GM23248 (cell line): ENCODE measurements around the gene NRCAM.

Experiments
- EZH2 ChIP-seq: fragments of 200-600 bp; sonication (generic); IDR thresholded peaks from 2 replicates; pipeline ENCODE4 v1.6.1; 2018; ENCODE audit warnings: antibody characterized with exemption, mild to moderate bottlenecking; ENCODE audit not compliant: insufficient read depth, poor library complexity, severe bottlenecking
- EZH2phosphoT487 ChIP-seq: fragments of 200-600 bp; sonication (generic); IDR thresholded peaks from 2 replicates; pipeline ENCODE4 v1.6.1; 2018; ENCODE audit warnings: antibody characterized with exemption, moderate library complexity, mild to moderate bottlenecking, low read depth; ENCODE audit not compliant: insufficient read depth

DNA sequence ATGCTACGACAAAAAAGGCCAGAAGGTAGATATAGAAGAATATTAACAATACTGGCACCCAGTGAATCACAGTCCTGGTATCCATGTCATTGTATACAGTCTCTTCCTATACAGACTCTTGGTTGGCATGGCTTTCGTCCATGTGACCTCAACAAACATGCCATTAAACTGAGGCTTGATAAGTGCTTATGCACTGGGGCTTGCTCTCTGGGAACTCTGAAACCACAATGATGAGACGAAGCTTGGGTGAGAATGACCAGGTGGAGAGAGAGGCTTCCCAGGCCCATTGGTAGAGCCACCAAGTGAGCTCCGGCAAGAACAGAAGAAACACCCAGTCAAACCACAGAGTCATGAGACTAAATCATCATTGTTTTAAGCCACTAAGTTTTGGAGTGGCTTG is 36.5 kb upstream of the NRCAM start:
- TF ChIP-seq EZH2, result no peak
- TF ChIP-seq EZH2phosphoT487, result no peak
